ENCODE measurements around the gene PKD1L1.

PKD1L1 gene

DNA sequence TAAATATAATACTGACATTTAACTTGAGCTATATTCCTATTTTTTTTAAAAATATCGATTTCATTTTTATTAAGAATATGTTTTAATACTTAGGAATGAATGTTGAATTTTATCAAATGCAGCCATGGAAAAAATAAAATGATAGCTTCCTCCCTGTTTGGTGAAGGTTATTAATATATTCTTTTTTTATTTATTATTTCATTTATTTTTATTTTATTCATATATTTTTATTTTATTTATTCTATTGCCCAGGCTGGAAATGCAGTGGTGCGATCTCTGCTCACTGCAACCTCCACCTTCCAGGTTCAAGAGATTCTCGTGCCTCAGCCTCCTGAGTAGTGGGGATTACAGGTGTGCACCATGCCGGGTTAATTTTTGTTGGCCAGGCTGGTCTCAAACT is 160.2 kb downstream of the PKD1L1 start:
- no peak for DNase-seq (ENCODE audit: low read depth)

DNA sequence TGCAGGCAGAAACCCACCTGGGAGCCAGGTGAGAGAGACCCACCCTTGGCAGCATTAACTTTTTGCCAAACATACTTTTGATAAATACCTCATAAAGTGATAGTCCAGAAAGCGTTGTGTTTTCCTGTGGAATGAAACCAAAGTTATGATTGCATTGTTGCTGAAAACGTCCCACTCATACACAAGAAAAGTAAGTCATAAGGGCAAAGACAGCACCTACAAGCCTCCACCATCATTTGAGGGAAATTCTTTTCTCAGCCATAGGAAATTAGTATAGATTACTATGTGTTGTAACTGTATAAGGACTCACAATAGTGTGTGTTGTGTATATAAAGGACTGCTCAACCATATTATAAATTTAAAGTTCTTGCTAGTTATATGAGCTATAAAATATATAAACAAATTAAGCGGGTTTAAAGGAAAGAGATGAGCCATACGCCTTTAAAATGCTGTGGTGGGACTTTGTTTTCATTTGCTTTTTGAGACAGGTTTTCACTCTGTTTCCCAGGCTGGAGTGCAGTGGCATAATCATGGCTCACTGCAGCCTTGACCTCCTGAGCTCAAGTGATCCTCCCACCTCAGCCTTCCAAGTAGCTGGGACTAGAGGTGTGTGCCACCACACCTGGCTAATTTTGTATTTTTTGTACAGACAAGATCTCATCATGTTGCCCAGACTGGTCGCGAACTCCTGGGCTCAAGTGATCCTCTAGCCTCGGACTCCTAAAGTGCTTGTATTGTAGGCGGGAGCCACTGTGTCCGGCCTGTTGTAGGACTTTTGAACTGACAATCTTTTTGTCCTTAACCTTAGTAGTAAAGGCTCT is 160.8 kb downstream of the PKD1L1 start:
- DNase-seq (ENCODE audit: low read depth): no peak

DNA sequence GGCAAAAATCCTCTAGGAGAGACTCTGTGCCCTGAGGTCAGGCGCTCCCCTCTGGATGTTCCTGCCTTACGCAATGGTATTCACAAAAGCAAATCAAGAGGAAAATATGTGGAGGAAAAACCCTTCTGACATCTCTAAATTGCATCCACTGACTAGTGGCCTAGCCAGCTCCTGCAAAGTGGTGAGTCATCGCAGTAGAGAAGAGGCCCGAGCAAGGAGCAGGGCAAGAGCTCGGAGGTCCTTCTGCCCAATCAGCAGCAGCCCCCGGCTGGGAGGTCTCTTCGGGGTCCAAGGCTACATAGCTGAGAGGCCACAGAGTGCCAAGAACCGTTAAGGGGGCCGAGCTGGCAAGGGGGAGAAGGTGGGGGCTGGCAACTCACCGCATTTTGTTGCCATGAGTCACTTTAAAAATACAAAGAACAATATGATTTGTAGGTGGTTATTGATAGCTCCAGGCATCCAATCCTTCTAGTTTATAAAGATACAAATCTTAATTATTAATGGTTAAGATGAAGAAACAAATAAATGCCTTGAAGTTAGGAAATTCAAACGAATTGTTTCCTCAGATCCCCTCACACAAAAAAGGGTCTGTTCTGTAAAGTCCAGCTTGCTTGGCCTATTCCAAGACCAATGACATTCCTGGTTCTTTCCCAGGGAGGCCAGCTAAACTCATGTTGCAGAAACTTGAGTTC is 161.6 kb downstream of the PKD1L1 start:
- no peak for DNase-seq (ENCODE audit: low read depth)

DNA sequence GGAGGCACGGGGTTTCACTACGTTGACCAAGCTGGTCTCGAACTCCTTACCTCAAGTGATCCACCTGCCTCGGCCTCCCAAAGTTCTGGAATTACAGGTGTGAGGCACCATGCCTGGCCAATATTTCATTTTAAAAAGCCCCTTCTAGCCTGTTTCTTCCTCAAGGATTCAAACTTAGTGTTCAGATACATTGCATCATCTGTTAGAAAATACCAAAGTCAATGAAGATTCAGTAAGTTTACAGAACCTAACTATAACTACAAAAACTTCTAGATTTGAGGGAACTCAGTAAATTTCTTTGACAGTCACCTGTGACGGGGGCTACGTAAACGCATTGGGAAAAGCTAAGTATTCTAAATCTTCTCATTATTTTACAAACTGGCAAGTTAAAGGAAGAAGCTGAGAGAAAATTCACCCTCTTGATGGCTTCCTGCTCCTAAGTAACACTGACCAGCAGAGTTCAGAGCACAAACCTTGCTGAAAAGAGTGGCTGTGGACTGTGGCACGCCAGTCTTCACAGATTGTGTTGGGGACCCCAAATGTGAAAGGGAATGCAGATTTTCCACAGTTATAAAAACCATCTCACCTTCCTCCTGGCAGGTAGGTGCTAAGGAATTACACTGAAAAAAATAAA is 162.2 kb downstream of the PKD1L1 start:
- no peak for DNase-seq (ENCODE audit: low read depth)

DNA sequence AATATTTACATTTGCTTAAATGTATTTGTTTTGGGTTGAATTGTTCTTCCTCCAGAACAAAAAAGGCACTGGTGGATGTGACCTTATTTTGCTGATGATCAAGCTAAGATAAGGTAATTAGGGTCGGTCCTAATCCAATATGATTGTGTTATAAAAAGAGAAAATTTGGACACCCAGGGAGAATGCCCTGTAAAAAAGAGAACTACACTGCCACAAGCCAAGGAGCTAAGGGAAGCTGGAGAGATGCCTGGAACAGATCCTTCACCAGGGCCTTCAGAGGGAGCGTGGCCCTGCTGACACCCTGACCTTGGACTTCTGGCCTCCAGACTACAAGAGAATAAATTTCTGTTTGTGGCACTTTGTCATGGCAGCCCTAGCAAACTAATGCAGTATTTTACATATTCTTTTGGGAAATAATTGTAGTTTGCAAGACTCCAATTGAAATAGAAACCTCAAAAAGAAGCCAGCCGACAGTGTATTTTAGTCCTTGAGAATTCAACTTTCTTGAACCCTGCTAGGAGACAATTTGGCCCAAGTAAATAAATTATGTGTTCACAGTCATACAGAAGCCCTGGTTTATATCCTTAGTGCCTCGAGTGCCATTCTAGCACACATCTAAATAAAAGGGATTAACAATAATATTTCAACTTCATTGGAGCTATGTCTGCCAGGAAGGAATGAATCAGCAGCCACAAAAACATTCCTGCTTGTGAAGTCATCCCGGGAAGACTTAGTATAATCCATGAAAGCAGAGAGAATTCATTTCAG is 164.6 kb downstream of the PKD1L1 start:
- DNase-seq (ENCODE audit: low read depth): no peak

DNA sequence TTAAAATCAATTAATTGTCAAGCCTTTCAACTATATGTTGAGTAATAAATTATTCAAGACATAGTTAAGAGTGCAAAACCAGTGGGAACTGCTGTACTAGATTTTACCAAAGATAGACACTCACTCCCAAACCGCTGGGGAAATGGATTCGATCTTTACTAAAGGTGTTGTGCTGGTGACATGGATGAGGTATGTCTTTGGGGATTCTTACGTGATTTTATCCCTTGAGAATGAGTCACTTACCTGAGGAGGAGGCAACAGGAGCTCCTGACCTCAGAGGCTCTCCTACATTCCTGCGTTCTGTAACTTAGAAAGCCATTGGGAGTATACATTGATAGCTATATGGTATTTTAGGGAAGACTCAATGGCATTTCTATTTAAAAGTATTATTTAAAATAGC is 165.5 kb downstream of the PKD1L1 start:
- no peak for DNase-seq (ENCODE audit: low read depth)

DNA sequence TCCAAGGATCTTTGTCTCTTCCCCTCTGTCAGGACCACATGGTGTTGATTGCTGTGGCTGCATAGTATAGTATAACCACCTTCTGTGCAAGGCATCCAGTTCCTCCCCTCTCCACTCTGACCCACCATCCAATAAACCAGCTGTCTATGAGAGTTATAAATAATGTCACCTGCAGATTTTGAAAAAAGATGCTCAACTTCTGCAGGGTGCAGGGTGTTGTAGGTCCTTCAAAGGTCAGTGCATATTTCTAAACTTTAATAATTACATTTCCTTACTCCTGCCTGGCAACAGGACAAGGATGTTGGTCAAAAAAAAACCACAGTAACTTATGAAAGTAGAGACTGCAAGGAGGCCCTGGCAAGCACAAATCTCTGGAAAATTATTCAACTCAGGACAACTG is 166.2 kb downstream of the PKD1L1 start:
- no peak for DNase-seq (ENCODE audit: low read depth)

DNA sequence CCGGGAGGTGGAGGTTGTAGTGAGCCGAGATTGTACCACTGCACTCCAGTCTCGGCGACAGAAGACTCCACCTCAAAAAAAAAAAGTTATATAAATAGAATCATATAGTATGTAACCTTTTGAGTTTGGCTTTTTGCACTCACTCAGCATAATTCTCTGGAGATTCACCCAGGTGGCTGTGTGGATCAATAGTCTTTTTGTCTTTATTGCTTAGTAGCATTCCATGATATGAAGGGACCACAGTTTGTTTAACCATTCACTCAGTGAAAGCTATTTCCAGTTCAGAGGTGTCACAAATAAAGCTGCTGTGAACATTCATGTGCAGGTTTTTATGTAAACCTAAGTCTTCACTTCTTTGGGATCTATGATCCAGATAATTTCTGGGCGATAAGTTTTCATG is 167.7 kb downstream of the PKD1L1 start:
- DNase-seq (ENCODE audit: low read depth): no peak

DNA sequence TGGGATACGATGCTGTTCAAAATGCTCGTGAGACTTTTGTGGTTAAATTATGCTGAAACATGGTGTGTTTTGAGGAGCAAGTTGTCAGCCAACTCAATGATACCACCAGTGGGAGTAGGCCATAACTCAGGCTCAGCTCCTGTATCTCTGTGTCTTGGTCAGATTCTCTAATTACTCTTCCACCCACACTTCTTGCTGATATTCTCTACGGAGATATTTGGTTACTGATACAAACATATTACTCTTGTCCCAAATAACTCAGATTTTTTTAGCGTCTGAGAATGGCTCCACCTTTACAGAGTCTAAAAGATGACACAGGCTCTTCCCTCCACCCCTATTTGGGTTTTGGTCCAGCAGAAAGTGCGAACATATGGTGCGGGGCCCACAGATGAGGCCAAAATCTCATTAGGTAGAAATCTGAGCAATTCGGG is 168.9 kb downstream of the PKD1L1 start:
- DNase-seq (ENCODE audit: low read depth): no peak

DNA sequence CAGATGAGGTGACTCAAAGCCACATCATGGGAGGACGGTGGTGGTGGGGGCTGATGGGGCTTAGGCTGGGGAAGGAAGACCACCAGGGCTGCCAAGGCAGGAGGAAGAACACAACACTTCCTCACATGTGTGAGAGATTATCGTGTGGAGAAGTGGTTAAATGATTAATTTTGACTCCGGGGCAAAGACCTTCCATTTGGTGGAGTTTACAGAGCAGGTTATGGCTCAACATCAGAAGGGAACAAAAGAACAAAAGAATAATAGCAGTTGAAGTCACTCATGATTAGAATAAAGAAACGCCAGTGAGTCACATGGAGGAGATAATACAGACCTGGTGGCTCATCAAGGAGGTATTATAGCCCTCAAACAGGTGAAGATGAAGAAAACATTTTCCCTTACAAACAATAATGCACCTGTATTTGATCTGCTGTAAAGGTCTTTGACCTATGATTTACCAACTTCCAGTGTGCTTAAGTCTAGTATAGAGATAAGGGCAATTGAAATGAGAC is 170.1 kb downstream of the PKD1L1 start:
- no peak for DNase-seq (ENCODE audit: low read depth)

DNA sequence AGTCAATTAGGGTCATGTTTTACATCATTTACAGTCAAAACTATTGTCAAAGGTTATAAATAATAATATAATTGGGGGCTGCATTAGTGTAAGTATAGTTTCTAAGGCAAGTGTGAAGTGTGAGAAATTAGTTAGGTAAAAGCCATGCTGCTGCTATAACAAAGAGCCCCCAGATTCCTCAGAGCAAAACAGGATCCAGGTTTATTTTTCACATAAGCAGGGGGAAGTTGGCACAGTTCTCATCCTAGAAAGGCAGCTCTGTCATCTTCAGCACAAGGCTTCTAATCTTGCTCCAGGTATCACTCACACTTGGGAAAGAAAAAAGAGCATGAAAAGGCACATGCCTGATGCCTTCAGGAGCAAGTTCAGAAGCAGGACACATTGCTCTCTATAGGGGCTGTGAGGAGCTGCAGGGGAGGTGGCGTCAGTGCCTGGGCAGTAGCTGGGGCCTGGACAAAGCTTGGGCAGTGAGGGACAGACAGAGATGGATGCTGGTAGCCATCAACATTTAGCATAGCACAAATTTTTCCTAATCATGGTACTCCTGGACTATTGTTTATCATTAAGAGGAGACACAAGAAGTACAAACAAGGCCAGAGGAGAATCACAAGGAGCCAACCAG is 170.6 kb downstream of the PKD1L1 start:
- no peak for DNase-seq (ENCODE audit: low read depth)

DNA sequence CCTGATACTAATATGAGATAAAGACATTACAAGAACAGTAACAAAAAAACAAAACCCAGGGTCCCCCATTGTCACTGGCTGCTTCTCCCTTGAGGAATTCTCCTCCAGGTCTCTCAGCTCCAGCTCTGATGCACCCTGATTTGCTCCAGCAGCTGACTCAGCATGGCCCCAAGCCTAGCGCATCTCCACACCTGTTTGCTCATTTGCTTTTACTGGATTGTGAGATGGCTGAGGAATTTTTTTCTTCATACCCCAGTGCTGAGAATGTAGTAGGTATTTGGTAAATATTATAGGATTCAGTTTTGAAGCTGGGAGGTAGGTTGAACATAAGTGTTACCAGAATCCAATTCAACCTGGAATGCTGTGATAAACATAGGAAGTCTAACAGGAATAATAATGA is 171.9 kb downstream of the PKD1L1 start:
- no peak for DNase-seq (ENCODE audit: low read depth)

DNA sequence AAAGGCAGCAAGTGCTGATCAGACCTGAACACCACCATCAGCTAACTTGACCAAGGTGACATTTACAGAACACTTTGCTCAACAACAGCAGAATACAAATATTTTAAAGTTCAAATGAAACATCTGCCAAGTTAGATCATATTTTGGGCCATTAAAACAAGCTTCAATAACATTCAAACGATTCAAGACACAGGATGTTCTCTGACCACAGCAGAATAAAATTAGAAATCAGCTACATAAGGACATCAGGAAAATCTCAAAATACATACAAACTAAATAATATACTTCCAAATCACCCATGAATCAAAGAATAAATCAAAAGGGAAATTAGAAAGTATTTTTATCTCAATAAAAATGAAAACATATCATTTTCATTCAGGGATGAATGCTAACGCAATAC is 173.0 kb downstream of the PKD1L1 start:
- DNase-seq (ENCODE audit: low read depth): no peak

DNA sequence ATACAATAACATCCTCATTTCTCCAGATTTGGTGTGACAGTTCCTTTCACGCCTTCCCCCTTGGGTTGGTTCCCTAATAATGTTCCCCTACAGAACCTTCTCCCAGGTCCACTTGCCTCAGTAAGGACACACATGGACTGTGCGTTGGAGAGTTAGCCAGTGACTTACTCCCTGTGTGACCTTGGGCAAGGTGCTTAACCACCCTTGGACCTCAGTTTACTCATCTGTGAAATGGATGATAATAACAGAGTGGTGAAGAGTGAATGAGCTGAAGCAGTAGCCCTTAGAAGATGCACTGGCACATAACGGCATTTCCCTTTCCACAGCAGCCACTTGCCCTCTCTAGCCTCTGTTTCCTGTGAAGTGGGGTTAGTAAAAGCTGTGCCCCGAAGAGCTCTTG is 175.8 kb downstream of the PKD1L1 start:
- no peak for DNase-seq (ENCODE audit: low read depth)

DNA sequence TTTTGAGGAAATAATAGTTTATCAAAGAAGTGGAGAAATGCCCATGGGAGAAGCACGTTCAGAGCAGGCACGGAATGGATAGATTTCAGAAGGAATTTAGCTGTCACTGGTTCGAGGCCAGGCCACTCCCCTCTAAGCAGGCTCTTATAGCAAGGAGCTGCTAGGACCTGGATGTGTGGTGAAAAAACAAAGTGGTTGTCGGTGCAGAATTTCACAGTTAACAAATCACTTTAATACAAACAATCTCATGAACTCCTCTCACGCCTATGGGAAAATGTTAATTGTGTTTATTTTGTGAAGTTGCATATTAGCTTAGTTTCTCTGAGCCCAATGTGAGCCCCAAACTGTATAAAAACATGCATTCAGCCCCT is 176.3 kb downstream of the PKD1L1 start:
- no peak for DNase-seq (ENCODE audit: low read depth)

DNA sequence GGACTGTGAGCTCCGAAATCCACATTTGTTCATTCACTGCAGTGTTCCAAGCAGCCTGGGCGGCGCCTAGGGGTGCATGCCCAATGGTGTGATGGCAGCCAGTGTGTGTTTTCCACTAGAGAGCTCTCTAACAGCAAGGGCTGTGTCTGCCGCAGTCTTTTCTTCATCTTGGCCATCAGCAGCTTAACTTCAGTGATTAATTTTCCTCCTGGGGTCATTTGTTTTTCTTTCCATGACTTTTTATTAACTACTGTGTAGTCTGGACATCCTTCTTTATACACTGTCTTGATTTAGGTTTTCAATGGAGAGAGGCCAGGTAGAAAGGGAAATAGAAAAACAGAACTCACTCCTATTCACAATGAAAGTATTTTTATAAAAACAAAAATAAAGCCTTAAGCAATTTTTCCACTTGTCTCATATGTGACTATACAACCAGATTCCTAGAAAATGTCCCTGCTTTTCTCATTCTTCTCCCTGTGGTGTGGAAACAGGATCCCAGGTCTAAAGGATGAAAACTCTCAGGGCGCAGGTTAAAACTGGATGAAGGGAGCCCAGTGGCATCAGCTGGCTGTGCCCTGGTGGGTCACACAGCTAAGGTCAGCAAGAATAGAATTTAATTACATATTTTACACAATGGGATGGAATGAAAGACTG is 176.8 kb downstream of the PKD1L1 start:
- no peak for DNase-seq (ENCODE audit: low read depth)

DNA sequence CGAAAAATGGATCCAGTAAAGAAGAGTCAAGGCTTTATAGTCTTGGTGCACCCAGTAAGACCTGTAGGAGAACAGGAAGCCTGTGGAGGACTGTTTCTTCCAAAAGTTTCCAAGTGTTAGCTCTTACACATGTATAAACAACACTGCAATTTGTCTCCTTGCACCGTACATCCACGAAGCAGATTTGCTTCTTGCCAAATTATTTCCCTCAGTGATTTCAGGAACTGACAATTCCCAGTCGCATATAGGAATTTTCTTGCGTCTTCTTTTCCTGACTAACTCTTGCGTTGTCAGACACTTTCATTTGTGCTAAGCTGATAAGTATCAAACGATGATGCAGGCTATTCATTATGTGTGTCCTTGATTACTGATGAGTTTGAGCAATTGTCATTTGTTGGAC is 182.1 kb downstream of the PKD1L1 start:
- no peak for DNase-seq (ENCODE audit: low read depth)

DNA sequence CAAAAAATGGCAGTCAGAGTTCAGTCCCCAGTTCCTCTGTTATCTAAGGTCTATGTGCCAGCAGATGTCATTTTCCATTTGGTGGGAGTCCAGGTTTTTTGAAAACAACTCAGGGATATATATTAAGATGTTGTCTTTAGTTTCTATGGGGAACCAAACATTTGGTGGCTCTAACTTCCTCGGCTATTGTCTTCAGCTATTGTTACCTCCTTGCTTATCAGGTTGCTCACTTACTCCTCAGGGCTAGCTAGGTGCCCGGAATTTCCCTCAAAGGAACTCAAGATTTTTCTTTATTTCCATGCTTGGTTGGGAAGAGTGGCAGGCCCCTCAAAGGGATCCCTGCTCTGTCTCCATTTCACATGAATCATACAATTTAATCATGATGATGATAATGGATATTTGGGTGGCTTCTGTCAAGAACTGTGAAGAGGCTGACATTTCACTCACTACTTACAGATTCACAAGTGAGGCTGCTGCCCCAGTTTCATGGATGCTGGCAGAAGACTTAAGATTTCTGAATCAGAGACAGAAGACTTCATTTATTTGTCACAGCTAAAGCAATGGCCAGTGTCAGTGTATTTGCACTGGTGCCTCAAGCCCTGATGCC is 182.8 kb downstream of the PKD1L1 start:
- DNase-seq (ENCODE audit: low read depth): no peak

DNA sequence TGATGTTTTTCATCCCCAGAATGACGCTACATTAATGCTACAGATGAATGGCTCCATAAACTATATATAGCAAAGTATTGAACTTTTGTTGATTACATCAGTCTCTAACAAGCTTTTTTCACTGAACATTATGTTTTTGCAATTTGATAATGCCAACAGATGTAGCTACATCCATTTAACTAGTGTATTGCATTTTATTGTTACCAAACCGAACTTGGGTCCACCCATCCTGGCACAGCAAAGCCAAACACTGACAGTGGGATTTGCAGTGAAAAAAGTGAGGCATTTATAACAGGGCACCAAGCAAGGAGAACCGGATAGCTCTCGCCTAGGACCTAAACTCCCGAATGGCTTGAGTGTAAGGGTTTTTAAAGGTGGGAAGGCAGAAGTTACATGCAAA is 183.5 kb downstream of the PKD1L1 start:
- no peak for DNase-seq (ENCODE audit: low read depth)

DNA sequence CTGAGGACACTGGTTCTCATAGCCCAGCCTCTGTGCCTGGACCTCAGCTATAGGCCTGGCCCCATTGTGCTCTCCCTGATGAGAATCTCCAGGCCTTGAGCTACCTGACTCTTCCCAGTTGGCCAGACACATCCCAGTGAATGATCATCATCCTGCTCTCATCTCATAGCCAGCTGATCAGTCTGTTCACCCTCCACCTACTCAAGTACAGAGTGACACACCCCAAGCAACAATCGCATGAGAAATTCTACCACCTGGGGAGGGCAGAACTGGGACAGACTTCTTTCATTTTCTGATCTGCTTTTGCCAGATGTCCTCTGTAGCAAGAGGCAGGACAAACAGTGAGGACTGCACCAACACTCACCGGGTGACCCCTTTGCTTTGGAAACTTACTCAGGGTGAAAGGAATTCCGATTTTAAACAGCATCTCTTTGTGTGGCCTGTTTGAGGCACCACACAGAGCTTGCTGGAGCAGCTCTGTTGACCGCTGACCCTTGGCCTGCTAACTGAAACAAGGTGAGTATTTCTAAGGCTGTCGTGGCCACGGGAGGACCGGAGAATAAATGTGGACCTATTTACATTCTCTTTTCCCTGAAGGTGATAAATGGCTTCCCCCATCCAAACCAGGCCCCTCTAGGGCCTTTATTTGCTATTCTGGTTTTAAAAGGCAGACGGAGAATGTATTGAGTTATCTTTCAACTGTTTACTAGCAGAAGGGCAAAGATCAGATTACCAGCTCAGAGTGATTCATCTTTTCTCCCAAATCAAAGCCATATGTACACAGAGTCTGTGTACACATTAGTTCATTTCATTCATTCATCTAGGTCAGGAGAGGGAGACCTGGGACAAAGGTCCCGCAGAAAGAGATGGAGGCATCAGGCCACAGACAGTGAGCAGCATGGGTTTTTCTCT is 184.9 kb downstream of the PKD1L1 start:
- no peak for DNase-seq (ENCODE audit: low read depth)

All from activated T-cell treated with anti-CD3 and anti-CD28 coated beads for 48 hours (primary cell).